OCI-LY1 (cell line): ENCODE results near the gene ANKMY1.

Experiments
- CTCF ChIP-seq: fragments of 200-600 bp; sonication (generic), shearing (Covaris generic); IDR thresholded peaks from 2 replicates; pipeline ENCODE4 v1.5.1; 2017; ENCODE audit warnings: mild to moderate bottlenecking, antibody characterized with exemption, low read length, moderate library complexity, mixed read lengths
- EZH2 ChIP-seq: fragments of 200-600 bp; sonication (generic), shearing (Covaris generic); IDR thresholded peaks from 2 replicates; pipeline ENCODE4 v1.8.0; 2017; ENCODE audit warnings: borderline replicate concordance, mixed run types, mild to moderate bottlenecking, antibody characterized with exemption, low read length, moderate library complexity, mixed read lengths

- TF ChIP-seq CTCF (no peak), EZH2 (no peak)
Observed at GRCh38 chr2:240451108-240451611, 106.6 kb downstream of the ANKMY1 start.
